GM21360 (cell line): ENCODE results near the gene PTPRG.

Experiments used
- ATAC-seq: cut with Tn5 transposase; IDR thresholded peaks from one replicate; pipeline ENCODE4 v1.9.1; 2021; ENCODE audit warnings: mild to moderate bottlenecking, moderate library complexity; ENCODE audit not compliant: unreplicated experiment

PTPRG gene

GRCh38 chr3:62238431-62238830 lies 677.1 kb downstream of the PTPRG start:
- ATAC-seq: peak; percentile 84

GRCh38 chr3:62241279-62241678 lies 679.9 kb downstream of the PTPRG start:
- no peak for ATAC-seq

GRCh38 chr3:62242831-62243509 lies 681.6 kb downstream of the PTPRG start:
- ATAC-seq: no peak

GRCh38 chr3:62246094-62246493 lies 684.7 kb downstream of the PTPRG start:
- ATAC-seq: no peak

- no peak for ATAC-seq
These were observed 685.6 kb downstream of the PTPRG start for GRCh38 chr3:62246985-62247384.

GRCh38 chr3:62248734-62249483 lies 687.5 kb downstream of the PTPRG start:
- ATAC-seq: no peak

- ATAC-seq: no peak
These were observed 688.1 kb downstream of the PTPRG start for GRCh38 chr3:62249484-62249776.

- no peak for ATAC-seq
These were observed 688.6 kb downstream of the PTPRG start for GRCh38 chr3:62249855-62250543.

GRCh38 chr3:62252438-62253157 lies 691.2 kb downstream of the PTPRG start:
- ATAC-seq: no peak

- ATAC-seq: no peak
These were observed 692.6 kb downstream of the PTPRG start for GRCh38 chr3:62253971-62254370.

GRCh38 chr3:62255758-62256157 lies 694.4 kb downstream of the PTPRG start:
- ATAC-seq: no peak

- no peak for ATAC-seq
These were observed 698.6 kb downstream of the PTPRG start for GRCh38 chr3:62259924-62260323.

GRCh38 chr3:62260655-62261054 lies 699.3 kb downstream of the PTPRG start:
- ATAC-seq: no peak

- ATAC-seq: no peak
These were observed 699.8 kb downstream of the PTPRG start for GRCh38 chr3:62261121-62261520.

- ATAC-seq: no peak
These were observed 700.4 kb downstream of the PTPRG start for GRCh38 chr3:62261736-62262135.

GRCh38 chr3:62265528-62265927 lies 704.2 kb downstream of the PTPRG start:
- no peak for ATAC-seq

GRCh38 chr3:62266668-62267283 lies 705.4 kb downstream of the PTPRG start:
- ATAC-seq: no peak

GRCh38 chr3:62276658-62277180 lies 715.3 kb downstream of the PTPRG start:
- ATAC-seq: no peak

- ATAC-seq: no peak
These were observed 716.1 kb downstream of the PTPRG start for GRCh38 chr3:62277450-62277849.

GRCh38 chr3:62277986-62278385 lies 716.6 kb downstream of the PTPRG start:
- ATAC-seq: no peak

GRCh38 chr3:62281726-62282125 lies 720.4 kb downstream of the PTPRG start:
- ATAC-seq: no peak
